Suprapubic skin (tissue), 4 donors: ENCODE results near the gene RHOV.

Source experiments
- EP300 ChIP-seq: sonication (generic); formaldehyde crosslinking; IDR thresholded peaks from one replicate; pipeline ENCODE4 v1.6.1; 2017; ENCODE audit warnings: antibody characterized with exemption
- POLR2A ChIP-seq, 2 donors: fragments of 450-650 bp; IDR thresholded peaks; one replicate each; pipeline ENCODE4 v1.6.1; 2017; ENCODE audit warnings: antibody characterized with exemption in 2 of 2, mild to moderate bottlenecking in 2 of 2, moderate library complexity in 2 of 2
- POLR2AphosphoS5 ChIP-seq, 3 donors: sonication (generic); formaldehyde crosslinking; IDR thresholded peaks; one replicate each; pipeline ENCODE4 v1.6.1; 2017; ENCODE audit warnings: antibody characterized with exemption in 3 of 3
- TF ChIP-seq, protein P1 (sequence below), 2 donors: fragments of 200-600 bp in 1 of 2; fragments of 450-650 bp in 1 of 2; sonication (generic) in 1 of 2; IDR thresholded peaks; one replicate each; pipeline ENCODE4 v1.5.1; 2016 to 2019; ENCODE audit warnings: antibody characterized with exemption in 2 of 2, mild to moderate bottlenecking in 1 of 2, moderate library complexity in 1 of 2

GRCh38 chr15:40918799-40919392 is 44.9 kb upstream of the RHOV start:
- TF ChIP-seq, protein P1, sequence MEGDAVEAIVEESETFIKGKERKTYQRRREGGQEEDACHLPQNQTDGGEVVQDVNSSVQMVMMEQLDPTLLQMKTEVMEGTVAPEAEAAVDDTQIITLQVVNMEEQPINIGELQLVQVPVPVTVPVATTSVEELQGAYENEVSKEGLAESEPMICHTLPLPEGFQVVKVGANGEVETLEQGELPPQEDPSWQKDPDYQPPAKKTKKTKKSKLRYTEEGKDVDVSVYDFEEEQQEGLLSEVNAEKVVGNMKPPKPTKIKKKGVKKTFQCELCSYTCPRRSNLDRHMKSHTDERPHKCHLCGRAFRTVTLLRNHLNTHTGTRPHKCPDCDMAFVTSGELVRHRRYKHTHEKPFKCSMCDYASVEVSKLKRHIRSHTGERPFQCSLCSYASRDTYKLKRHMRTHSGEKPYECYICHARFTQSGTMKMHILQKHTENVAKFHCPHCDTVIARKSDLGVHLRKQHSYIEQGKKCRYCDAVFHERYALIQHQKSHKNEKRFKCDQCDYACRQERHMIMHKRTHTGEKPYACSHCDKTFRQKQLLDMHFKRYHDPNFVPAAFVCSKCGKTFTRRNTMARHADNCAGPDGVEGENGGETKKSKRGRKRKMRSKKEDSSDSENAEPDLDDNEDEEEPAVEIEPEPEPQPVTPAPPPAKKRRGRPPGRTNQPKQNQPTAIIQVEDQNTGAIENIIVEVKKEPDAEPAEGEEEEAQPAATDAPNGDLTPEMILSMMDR (IDR thresholded peaks at IDR 0.05): no peak
- TF ChIP-seq POLR2A (IDR thresholded peaks at IDR 0.05): no peak
- no peak for TF ChIP-seq POLR2AphosphoS5 (IDR thresholded peaks at IDR 0.05)
- no peak for TF ChIP-seq EP300
